Tibial artery (tissue), 4 donors: ENCODE results near the gene OTOF.
"Not testable (repeated sequence)": the region's sequence is repeated elsewhere in the genome, so short reads cannot be mapped to it uniquely, and the experiment has no call there.

Experiments
- DNase-seq, 2 donors: peaks; one replicate each; pipeline ENCODE4 v3.0.0-alpha.2; 2019
- H3K27ac ChIP-seq, 2 donors: fragments of 200-600 bp; sonication (generic) in 1 of 2; 1 replicate in 1 of 2; 2 replicates in 1 of 2; pipeline ENCODE4 v1.5.1; 2018 to 2019; ENCODE audit warnings: mild to moderate bottlenecking in 1 of 2
- H3K27me3 ChIP-seq, 2 donors: fragments of 200-600 bp; sonication (generic) in 1 of 2; one replicate each; pipeline versions ENCODE4 v1.5.1 to v1.6.0; 2016 to 2019
- H3K36me3 ChIP-seq, 3 donors: fragments of 200-600 bp; sonication (generic) in 2 of 3; one replicate each; pipeline ENCODE4 v1.5.1; 2016 to 2019; ENCODE audit warnings: mild to moderate bottlenecking in 2 of 3
- H3K4me1 ChIP-seq, 4 donors: fragments of 200-600 bp; sonication (generic) in 2 of 4; 1 replicate in 3 of 4; 2 replicates in 1 of 4; pipeline ENCODE4 v1.5.1; 2016 to 2019
- H3K4me3 ChIP-seq, 2 donors: fragments of 200-600 bp; sonication (generic) in 1 of 2; 1 replicate in 1 of 2; 2 replicates in 1 of 2; pipeline ENCODE4 v1.5.1; 2018 to 2019; ENCODE audit warnings: mild to moderate bottlenecking in 2 of 2
- H3K9me3 ChIP-seq, 3 donors: fragments of 200-600 bp; sonication (generic) in 1 of 3; one replicate each; pipeline ENCODE4 v1.5.1; 2016 to 2019
- intact Hi-C: fragments of 100-400 bp; cut with DNase I; formaldehyde crosslinking; loops from one replicate; pipeline ENCODE4 v1.15.0; 2023; ENCODE audit warnings: low total_unique reads
- TF ChIP-seq, protein P1 (sequence below), 2 experiments: fragments of 200-600 bp in 1 of 2; fragments of 450-650 bp in 1 of 2; IDR thresholded peaks; one replicate each; pipeline ENCODE4 v1.5.1; 2017 to 2019; ENCODE audit warnings: antibody characterized with exemption in 2 of 2, mild to moderate bottlenecking in 1 of 2, moderate library complexity in 1 of 2

Gene OTOF

DNA sequence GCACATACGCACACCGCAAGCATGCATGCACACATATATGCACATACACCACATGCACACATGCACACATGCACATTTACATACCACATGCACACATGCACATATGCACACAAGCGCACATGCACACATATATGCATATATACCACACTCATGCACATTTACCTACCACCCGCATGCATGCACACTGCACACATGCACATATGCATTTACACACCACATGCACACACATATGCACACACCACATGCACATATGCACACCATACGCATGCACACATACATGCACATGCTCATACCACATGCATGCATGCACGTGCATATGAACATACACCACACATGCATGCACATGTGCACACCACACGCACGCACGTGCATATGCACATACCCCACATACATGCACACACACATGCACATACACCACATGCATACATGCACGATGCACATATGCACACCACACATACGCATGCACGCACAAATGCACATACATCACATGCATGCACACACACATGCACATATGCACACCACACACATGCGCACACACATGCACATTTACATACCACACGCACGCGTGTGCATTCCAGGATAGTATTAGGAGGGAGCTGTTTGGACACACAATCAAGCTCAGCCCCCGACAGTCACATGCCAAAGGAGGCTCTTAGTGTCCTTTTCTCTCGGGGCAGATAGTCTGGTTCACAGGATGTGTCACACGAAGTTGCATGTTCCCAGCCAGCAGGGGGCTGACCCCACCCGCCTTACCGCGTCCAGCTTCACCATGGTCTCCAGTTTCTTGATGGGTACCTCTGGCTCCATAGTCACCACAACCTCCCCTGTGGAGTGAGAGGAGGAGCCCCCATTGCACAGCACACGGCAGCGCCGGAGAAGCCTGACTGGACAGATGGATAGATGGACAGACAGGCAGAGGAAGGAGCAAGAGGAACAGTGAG is 5.9 kb downstream of the OTOF start:
- no peaks in the 10 kb centered on the region for H3K36me3 ChIP-seq
- H3K9me3 ChIP-seq: peaks cover 0 to 4% (median 0%) of the 10 kb centered on the region in 3 donors
- H3K27ac ChIP-seq: no peak overlapping the region
- no peaks in the 10 kb centered on the region for H3K27me3 ChIP-seq
- no peak overlapping the region for H3K4me3 ChIP-seq
- TF ChIP-seq, protein P1, sequence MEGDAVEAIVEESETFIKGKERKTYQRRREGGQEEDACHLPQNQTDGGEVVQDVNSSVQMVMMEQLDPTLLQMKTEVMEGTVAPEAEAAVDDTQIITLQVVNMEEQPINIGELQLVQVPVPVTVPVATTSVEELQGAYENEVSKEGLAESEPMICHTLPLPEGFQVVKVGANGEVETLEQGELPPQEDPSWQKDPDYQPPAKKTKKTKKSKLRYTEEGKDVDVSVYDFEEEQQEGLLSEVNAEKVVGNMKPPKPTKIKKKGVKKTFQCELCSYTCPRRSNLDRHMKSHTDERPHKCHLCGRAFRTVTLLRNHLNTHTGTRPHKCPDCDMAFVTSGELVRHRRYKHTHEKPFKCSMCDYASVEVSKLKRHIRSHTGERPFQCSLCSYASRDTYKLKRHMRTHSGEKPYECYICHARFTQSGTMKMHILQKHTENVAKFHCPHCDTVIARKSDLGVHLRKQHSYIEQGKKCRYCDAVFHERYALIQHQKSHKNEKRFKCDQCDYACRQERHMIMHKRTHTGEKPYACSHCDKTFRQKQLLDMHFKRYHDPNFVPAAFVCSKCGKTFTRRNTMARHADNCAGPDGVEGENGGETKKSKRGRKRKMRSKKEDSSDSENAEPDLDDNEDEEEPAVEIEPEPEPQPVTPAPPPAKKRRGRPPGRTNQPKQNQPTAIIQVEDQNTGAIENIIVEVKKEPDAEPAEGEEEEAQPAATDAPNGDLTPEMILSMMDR (IDR thresholded peaks at IDR 0.05): no peak
- no peak for DNase-seq
- intact Hi-C loops: no loop called here
- H3K4me1 ChIP-seq: no peaks in the 10 kb centered on the region

DNA sequence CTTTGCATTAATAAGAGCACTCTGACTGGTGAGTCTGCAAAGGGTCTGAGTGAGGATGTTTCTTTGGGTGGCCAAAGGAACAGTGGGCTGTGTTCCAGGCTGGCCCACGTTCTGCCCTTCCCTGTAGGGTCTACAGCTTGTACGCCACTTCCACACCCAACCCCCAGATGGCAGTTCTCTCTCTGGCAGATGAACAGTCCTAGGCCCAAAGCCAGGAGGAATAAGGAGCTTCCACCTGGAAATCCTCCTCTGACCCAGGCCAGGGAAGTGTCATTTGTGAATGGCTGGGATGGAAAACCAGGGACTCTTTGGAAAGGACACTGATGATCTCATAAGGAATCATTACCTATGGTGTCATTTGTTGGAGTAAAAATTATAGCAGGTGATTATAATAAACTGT is 6.6 kb downstream of the OTOF start:
- TF ChIP-seq, protein P1 (IDR thresholded peaks at IDR 0.05): no peak
- no peak for DNase-seq
- Histone ChIP-seq H3K4me3 (no peak overlapping the region), H3K36me3 (no peaks in the 10 kb centered on the region), H3K27ac (no peak overlapping the region), H3K4me1 (no peaks in the 10 kb centered on the region), H3K9me3 (peaks cover 0 to 4% (median 0%) of the 10 kb centered on the region in 3 donors), H3K27me3 (no peaks in the 10 kb centered on the region)
- intact Hi-C loops: no loop called here

DNA sequence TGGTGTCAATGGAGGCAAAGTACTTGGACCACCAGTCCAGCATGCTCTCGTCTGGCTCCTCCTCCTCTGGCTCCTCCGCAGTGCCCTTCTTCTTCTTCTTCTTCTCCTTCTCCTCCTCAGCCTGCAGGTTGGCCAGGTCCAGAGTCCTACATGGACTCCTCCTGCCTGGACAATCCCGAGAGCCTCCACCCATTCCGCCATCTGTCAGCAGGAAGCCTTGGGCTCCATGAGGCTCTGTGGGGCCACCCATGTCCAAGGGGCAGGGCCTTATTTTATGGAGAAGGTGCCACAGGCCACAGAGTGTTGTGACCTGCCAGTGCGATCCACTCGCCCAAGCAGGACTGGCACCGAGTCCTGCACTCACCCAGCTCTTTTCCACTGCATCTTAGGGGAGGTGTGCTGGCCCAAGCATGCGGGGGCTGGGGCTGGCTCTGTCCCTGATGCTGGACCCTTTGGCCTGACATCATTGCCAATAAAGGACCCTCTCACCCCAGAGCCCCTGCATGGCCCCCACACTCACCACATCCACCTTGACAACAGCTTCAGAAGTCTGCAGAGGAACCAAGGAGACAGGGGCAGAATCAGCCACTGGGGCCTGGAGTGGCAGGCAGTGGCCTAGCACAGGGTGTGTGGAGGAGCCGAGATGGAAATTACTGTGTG is 7.2 kb downstream of the OTOF start:
- no peak for DNase-seq
- TF ChIP-seq, protein P1 (IDR thresholded peaks at IDR 0.05): no peak
- H3K27ac ChIP-seq: no peak overlapping the region
- no peaks in the 10 kb centered on the region for H3K36me3 ChIP-seq
- H3K9me3 ChIP-seq: peaks cover 0 to 4% (median 0%) of the 10 kb centered on the region in 3 donors
- H3K27me3 ChIP-seq: no peaks in the 10 kb centered on the region
- H3K4me1 ChIP-seq: no peaks in the 10 kb centered on the region
- intact Hi-C loops: no loop called here
- H3K4me3 ChIP-seq: no peak overlapping the region

- Histone ChIP-seq H3K27ac (no peak overlapping the region), H3K36me3 (no peaks in the 10 kb centered on the region), H3K4me1 (no peaks in the 10 kb centered on the region), H3K4me3 (no peak overlapping the region), H3K9me3 (peaks cover 0 to 4% (median 0%) of the 10 kb centered on the region in 3 donors), H3K27me3 (peaks cover 0 to 1% of the 10 kb centered on the region in 2 donors)
- DNase-seq: no peak
- TF ChIP-seq, protein P1 (IDR thresholded peaks at IDR 0.05): no peak
- intact Hi-C loops: no loop called here
These were observed 8.0 kb downstream of the OTOF start for GRCh38 chr2:26469955-26470354.

DNA sequence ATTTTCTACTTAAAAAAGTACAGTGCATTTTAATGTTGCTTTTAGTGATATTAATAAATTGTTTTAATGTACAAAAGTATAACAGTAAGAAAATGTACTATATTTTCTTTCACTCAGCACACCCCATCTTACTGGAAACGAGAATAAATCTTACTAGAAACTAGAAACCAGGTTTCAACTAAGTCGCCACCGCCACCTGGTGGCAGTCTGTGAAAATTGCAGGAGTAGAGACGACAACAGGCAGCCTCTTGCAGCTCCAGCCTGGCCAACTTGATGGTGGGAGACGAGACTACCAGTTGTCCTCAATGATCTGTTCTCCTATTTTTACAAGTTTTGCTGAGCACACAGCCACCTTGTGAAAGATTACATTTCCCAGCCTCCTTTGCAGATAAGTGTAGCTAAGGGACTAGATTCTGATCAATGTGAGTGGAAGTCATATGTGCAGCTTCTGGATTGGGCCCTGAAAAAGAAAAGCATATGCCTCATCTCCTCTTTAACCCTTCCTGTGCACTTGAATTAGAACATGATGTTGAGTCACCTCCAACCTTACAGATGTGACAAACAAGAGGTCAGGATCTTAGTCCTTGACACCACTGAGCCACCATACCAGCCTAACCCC is 8.7 kb downstream of the OTOF start:
- H3K4me3 ChIP-seq: no peak overlapping the region
- H3K27me3 ChIP-seq: peaks cover 0 to 2% of the 10 kb centered on the region in 2 donors
- TF ChIP-seq, protein P1 (IDR thresholded peaks at IDR 0.05): peak in 1 of 2 experiments; percentile 18
- peaks cover 0 to 4% (median 0%) of the 10 kb centered on the region in 3 donors for H3K9me3 ChIP-seq
- no peak for DNase-seq
- H3K36me3 ChIP-seq: no peaks in the 10 kb centered on the region
- intact Hi-C loops: no loop called here
- H3K27ac ChIP-seq: no peak overlapping the region
- H3K4me1 ChIP-seq: no peaks in the 10 kb centered on the region

- H3K36me3 ChIP-seq, H3K27me3 ChIP-seq, H3K27ac ChIP-seq, H3K4me3 ChIP-seq, intact Hi-C loops, DNase-seq, H3K9me3 ChIP-seq, H3K4me1 ChIP-seq: not testable (repeated sequence)
These were observed 9.4 kb downstream of the OTOF start for GRCh38 chr2:26468544-26468943.
